GM21786 (cell line): Measurements from ENCODE around the gene UBL7.
"Not testable (repeated sequence)": the region's sequence is repeated elsewhere in the genome, so short reads cannot be mapped to it uniquely, and the experiment has no call there.

Experiments
- ATAC-seq: cut with Tn5 transposase; IDR thresholded peaks from one replicate; pipeline ENCODE4 v1.9.1; 2021; ENCODE audit not compliant: unreplicated experiment

Gene UBL7

DNA sequence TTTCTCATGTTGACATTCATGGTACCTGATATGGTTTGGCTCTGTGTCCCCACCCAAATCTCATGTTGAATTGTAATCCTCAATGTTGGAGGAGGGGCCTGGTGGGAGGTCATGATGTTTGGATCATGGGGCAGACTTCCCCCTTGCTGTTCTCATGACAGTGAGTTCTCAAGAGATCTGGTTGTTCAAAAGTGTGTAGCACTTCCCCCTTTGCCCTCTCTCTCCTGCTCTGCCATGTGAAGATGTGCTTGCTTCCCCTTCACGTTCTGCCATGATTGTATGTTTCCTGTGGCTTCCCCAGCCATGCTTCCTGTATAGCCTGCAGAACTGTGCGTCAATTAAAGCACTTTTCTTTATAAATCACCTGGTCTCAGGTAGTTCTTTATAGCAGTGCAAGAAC lies 3.3 kb upstream of the UBL7 start:
- ATAC-seq, result no peak

DNA sequence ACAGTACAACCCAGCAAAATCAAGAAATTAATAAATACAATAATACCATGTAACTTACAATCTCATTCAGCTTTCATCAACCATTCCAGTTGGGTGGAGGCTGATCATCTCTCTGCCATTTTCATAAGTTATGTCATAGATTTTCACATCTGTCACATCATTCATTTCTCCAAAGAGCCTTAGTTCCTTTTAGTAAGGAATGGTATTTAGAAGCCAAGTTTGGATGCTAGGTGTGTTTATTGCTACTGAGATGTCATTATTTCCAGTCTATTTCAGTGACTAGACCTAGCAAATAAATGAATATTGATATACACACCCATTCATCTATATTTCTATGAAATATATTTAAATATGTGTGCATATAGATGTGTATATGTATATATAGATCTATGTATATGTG lies 2.7 kb upstream of the UBL7 start:
- ATAC-seq, result no peak

DNA sequence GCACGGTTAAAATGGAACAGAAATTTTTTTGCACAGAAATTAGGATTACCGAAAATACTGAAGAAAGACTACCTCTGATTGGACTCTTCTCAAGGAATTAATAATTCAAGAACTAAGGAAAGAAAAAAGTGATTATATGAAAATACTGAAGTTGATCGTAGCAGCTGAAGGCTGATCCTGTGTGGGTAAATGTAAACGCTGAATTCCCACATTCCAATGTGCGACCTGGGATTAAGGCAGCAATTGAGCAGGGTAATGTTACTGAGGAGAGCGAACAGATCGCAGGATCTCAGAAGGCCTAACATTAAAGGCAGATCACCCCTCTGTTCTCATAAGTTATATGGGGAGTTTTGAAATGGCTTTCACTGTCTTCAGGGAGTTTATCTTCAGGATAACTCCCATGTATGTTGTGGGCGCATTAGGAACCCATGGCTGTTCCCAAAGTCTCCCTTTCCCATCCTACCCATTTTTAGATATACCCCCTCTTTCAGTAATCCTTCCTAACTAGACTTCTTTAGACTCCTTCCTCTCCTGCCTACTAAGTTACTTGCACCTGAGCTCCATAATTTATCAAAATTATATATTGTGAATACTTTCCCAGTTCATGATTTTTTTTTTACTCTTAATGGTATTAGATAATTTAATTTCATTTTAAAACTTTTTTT lies 1.0 kb upstream of the UBL7 start:
- ATAC-seq, result no peak

DNA sequence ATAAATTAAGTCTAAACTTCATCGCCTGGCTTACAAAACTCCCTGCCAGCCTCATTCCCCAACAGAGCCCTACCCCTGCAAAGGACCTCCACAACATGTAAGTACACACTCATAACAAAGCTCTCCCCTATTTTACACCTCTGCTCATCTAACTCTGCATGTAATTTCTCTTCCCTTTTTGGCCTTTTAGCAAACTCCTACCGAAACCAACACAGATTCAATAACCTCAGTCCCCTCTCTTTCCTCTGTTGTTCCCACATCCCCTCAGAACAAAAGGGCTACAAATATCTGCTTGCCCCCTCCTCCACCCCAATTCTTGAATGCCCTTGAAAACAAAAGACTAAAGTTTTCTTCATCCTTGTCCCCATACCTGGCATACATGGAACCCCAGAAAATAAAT lies 662 bp downstream of the UBL7 start:
- ATAC-seq, result no peak

DNA sequence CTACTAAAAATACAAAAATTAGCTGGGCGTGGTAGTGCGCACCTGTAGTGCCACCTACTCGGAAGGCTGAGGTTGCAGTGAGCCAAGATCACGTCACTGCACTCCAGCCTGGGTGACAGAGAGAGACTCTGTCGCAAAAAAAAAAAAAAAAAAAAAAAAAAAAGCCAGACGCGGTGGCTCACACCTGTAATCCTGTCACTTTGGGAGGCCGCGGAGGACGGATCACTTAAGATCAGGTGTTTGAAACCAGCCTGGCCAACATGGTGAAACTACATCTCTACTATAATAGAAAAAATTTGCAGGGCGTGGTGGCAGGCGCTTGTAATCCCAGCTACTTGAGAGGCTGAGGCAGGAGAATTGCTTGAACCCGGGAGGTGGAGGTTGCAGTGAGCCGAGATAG lies 1.2 kb downstream of the UBL7 start:
- ATAC-seq, result not testable (repeated sequence)

DNA sequence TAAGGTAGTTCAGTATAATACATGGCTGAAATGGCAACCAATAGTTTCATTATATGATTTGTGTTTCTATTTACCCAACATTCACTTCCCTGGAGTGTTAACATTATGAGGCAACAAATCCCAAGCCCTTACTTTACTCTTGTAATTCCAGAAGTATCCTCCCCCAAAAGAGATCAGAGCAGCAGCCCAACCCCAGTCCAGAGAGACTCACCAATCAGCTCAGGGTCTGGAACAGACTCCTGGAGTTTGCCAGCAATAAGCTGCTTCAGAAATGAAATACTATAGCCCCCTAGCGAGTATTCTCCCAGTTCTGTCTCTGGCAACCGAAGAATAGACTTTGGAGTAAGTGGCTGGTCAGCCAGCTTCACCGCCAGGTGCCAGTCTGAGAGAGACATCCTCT lies 2.5 kb downstream of the UBL7 start:
- ATAC-seq, result no peak

DNA sequence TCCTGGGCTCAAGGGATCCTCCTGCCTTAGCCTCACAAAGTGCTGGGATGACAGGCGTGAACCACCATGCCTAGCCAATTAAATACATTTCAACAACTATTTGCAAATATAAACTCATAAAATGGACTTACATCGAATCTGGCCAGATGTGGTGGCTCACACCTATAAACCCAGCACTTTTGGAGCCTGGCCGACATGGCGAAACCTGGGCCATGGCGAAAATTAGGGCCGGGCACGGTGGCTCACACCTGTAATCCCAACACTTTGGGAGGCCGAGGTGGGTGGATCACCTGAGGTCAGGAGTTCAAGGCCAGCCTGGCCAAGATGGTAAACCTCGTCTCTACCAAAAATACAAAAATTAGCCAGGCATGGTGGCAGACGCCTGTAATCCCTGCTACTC lies 3.9 kb downstream of the UBL7 start:
- not testable (repeated sequence) for ATAC-seq

DNA sequence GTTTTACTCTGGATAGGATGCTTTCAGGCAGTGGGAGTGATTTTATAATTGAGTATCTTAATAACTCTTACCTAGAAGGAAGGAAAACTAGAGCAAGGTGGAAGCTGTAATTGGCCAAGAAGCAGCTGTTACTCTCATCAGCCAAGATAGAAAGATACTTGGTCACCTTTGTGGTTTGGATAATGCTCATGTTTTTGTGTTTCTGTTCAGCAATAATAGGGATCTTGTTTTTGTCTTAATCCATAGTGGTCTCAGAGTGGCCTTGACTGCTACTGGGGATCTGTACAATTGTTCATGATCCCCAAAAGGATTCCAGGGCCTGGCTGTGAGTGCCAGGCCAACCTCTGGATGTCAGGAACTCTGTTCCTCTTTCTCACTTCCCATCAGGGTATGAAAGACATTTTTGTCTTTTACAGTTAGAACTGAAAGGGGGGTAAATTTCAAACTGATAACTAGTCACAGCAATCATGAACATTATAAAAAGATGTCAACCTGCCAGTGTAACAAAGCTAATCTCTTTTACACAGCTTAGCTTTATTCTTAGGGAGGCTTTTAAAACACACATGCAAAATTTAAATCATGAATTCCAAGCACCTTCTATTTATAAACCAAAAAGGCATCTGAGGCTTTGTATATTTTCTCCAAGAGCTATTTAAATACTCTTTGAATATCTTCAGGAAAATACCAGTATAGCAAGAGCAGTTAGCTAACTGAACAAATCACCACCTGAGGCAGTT lies 6.0 kb downstream of the UBL7 start:
- no peak for ATAC-seq

DNA sequence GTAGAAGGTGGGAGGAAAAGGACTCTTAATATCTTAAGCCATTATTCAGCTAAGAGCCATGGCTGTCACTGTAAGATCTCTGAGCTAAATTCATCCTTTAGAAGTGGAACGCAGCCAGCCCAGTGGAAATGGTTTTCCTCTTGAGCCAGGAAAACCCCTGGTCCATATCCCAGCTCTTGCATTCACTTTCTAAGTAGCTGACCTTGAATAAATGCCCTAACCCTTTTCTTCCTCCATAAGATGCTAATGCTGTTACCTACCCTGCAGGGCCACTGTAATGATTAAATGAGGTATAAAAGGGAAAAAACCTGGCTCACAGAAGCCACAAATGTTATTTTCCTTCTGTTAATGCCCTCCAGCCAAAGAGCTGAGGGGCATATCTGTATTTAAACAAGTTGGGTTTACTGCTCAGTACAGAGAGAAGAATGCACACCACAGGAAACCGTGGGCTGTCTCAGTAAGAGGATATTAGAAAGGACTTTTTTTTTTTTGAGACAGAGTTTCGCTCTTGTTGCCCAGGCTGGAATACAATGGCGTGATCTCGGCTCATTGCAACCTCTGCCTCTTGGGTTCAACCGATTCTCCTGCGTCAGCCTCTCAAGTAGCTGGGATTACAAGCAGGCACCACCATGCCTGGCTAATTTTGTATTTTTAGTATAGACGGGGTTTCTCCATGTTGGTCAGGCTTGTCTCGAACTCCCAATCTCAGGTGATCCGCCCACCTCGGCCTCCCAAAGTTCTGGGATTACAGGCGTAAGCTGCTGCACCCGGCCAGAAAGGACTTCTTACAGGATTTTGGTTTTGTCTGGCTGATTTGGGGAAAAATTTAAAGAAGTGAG lies 6.8 kb downstream of the UBL7 start:
- ATAC-seq, result no peak

DNA sequence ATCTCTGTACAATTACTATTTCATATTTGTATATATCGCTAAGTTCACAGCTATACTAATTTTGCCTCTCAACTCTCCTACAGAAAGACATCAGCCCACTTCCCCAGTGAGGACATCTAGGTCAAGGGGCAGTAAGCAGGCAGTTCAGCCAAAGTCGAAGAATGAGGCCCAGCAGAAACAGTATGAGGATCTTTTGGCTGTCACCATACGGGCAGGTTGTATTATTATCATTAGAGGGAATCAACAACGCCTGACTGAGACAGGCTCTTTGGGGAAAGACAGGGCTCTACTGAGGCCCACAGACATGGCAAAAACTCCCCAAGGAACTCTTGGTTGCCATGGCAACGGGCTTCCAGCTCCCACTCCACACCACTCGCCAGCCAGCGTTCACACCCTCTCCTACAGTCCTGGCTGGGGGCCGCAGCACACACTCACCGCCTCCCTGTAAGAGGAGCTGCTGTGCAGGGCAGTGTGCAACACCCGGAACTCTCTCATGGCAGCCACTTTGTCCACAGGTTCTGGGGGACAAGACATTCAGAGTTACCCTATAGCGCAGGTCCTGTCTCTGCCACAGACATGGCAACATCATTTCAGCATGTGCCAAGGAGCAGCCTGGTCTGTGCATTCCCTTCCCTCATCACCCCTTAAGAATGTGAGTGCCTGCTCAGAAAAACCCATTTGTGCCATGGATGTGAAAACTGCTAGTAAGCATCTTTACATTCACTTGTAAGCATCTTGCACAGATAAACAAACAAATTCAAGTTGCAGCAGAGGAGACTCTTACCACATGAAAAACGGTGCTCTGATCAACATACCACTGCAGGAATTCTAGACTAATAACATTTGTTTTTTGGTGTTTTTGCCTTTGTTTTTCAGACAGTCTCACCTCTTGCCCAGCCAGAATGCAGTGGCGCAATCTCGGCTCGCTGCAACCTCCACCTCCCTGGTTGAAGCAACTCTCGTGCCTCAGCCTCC lies 8.8 kb downstream of the UBL7 start:
- ATAC-seq, result no peak

DNA sequence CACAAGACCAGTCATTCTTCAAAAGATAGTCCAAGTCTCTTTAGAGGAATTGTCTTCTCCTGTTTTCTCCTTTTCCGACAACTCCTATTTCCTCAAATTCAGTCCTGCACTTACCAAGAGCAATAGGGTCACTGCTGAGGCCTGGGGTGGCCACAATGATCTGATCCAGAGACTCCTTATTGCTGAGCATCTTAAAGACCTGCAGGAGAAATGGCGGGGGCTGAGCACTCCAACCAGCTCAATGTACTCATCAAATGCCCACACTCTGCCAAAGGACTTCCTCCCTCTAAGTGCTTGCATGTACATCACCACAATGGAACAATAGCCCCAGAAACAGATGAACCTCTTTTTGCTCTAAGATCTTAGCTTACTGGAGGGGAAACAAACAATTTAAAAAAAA lies 9.6 kb downstream of the UBL7 start:
- no peak for ATAC-seq

DNA sequence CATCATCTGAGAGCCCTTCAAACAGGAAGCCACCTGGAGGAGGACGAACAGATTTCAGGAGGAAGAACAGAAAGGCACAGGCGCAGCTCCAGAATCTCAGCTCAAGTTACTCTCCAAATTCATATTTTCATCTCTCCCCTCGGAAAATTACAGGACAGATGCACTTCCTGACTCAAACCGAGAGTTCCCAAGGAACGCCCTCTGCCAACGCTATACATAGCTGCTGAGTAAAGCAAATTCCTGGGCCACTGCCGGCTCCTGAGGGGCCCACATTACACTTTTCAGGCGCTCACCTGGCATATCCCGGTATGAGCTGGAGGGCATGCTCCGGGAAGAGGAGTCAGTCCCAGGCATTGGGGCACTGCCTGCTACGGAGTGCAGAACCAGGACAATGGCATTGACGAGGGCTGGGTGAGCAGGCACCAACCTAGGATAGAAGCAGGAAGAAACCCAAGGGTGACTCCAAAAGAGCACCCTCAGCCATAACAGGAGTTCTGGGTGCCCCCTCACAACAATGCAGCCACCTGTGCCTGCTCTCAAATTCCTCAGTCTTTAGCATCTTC lies 11.2 kb downstream of the UBL7 start:
- no peak for ATAC-seq

DNA sequence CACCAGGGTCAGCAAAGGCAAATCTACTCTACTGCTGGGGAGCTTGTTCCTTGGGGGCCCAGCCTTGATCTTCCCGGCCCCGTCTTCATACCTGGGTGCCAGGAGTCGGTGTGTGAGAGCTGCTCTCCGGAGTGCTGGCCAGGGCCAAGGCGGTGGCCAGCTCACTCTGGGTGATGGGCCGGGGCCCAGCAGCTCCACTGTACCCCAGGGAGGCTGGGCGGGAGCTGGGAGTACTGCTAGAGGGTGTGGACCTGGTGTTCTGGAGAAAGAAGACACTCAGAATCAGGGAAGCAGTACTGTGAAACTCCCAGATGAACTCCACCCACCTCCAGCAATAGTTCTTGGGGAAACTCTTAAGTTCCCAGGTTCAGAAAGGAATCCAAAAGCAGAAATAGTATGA lies 11.9 kb downstream of the UBL7 start:
- ATAC-seq, result no peak

DNA sequence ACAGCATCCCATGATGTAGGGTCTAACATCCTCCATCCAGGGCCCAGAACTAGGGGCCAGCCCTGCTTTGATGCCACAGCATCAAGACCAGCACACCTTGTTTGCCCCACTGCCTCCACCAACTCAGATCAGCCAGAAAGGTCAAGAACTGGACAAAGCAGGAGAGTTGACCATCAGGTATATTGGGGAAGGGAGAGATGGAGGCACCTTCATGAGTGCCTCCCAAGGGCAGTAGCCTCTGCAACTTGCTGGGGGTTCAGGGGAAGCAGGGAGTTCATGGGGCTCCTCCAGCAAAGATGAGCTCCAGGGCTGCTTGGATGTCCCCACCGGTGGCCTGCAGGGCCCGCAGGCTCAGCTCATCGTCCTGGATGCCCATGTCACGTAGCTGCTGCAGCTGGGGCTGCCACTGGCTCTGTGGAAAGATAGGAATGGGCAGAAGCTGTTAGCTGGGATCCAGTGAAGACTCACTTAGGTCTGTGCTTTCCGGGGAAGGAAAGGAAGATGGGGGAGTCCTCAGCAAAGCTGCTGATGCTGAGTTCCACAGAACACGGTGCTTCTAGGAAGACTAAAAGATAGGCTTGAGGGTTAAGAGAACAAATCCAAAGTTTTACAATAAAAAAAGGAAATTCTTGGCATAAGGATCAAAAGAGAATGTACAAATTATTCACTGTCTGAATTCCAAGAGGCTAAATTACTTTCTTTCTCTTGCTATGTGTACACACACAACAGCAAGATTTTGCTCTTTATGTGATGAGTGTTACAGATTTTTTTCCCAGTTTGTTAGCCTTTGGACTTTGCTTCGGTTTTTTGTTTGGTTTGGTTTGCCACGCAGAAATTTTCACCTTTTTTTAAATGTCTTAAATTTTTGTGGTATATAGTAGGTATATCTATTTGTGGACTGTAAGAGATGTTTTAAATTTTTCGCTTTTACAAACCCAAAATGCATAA lies 14.9 kb downstream of the UBL7 start:
- ATAC-seq, result no peak

DNA sequence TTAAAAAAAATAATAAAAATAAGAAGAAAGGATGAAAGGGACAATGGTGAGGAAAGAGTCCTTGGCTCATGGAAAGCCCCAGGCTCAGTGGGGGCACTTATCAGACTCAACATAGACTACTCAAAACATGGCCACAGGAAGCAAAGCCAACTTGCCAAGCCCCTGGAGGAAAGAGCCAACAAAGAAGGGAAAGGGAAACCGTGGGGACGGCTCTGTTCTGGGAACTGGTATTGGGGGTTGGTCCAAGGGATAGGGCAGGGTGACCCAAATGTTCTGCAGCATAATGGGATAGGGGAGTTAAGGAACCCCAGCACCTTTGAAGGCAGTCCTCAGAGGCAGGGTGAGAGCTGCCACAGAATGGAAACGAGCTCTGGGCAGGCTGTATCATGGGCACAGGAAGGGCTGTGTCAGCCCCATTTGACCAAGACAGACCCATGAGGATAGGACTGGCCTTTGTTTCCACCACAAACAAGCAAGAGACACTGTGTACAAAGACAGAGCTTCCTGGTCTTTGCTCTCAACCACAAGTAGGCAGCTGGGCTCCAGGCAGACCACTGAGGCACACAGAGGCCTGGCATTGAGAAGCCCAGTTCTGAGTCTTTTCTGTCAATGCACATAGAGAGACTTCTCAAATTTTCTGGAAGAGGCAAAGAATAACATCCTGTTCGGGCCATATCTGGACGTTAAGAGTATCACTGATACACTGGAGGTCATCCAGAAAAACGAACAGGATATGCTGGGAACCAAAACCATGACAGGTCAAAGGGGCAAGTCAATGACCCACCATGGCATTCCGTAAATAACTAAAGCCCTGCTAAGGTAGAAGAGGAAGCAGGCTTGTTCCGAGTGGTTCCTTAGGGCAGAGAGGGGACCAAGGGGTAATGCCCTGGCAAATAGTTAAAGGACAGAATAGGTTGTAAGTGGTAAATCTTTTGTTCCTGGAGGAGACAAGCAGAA lies 16.6 kb downstream of the UBL7 start:
- ATAC-seq, result no peak

DNA sequence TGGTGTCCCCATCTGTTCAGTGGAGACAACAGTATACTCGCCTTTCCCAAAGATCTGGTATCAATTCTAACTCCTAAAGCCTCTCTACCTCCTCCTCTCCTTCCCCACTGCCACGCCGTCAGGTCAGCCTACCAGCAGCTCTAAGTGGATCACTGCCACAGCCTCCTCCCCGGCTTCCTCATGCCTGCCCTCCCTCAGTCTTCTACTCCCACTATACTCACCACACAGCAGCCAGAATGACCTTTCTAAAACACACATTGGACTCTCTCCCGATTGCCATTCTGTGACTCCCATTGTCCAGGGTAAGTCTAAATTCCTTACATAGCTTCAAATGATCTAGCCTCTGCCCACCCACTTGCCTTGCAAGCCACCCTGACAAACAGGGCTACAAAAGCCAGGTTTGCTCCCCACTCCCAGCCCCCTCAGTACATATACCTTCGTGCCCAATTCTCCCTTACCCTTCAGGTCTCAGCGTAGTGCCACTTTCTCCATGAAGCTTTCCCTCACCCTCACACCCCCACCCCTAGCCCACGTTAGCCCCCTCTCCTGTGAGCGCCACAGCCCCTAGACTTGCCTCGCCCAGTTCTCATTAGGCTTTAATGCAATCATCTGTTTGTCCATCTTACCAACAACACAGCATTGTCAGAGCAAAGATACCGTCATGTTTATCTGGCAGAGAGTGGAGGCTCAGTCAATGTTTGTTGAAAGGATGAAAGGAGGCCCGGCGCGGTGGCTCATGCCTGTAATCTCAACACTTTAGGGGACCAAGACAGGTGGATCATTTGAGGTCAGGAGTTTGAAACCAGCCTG lies 17.7 kb downstream of the UBL7 start:
- no peak for ATAC-seq

DNA sequence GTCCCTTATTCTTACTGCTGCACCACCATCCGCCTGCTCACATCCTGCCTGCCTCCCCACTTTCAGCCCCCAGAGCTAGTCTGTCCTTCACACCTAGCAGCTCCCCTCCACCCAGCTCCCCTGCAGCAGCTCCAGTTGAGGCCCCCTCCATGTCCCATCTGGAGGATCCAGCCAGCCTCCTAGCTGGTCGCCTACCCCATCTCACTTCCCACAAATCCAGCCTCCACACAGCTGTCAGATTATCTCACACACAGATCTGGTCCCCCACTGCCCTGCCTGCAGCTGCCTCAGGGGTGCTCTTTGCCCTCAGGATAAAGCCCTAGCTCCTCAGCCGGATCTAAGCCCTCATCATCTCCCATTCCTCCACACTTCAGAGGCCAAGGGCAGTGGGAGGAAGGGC lies 18.4 kb downstream of the UBL7 start:
- ATAC-seq, result no peak
